Esophagus muscularis mucosa (tissue), 3 donors: ENCODE data around the gene PRKCE.
A peak's percentile ranks its signal among the peaks of the same experiment; 100 is the strongest.

Experiments used
- POLR2A ChIP-seq: fragments of 450-650 bp; IDR thresholded peaks from one replicate; pipeline ENCODE4 v1.6.1; 2017; ENCODE audit warnings: antibody characterized with exemption, moderate library complexity, mild to moderate bottlenecking, low read depth
- TF ChIP-seq, protein P1 (sequence below), 3 experiments: fragments of 200-600 bp in 2 of 3; fragments of 450-650 bp in 1 of 3; sonication (generic) in 2 of 3; IDR thresholded peaks; one replicate each; pipeline ENCODE4 v1.5.1; 2017 to 2019; ENCODE audit warnings: antibody characterized with exemption in 3 of 3, mild to moderate bottlenecking in 2 of 3, moderate library complexity in 1 of 3

DNA sequence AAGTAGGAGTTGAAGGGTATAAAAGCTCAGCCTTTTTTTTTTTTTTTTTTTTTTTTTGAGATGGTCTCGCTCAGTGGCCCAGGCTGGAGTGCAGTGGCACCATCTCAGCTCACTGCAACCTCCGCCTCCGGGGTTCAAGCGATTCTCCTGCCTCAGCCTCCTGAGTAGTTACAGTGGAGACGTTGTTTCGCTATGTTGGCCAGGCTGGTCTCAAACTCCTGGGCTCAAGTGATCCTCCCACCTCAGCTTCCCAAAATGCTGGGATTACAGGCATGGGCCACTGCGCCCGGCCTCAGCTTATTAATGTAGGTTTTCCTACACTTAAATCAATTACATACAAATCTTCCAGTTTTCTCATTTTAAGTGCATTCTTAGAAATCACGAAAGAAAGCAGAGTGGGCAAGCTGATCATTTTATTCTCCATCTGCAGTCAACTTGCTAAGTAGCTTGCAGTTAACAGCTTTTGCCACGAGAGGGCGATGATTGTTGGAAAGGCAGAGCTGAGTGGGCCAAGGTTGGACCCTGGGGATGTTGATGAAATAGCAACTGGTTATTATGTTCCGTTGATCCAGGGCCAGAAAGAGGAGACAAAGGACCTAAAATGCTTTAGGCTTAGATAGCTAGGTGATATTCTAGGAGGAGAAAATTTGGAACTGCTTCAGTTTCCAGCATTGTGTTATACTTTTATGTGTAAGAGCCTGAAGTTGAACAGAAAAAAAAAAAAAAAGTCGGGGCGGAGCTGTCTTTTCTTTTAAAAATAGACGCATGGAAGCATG lies 411.4 kb downstream of the PRKCE start:
- TF ChIP-seq POLR2A, result no peak
- TF ChIP-seq, protein P1, sequence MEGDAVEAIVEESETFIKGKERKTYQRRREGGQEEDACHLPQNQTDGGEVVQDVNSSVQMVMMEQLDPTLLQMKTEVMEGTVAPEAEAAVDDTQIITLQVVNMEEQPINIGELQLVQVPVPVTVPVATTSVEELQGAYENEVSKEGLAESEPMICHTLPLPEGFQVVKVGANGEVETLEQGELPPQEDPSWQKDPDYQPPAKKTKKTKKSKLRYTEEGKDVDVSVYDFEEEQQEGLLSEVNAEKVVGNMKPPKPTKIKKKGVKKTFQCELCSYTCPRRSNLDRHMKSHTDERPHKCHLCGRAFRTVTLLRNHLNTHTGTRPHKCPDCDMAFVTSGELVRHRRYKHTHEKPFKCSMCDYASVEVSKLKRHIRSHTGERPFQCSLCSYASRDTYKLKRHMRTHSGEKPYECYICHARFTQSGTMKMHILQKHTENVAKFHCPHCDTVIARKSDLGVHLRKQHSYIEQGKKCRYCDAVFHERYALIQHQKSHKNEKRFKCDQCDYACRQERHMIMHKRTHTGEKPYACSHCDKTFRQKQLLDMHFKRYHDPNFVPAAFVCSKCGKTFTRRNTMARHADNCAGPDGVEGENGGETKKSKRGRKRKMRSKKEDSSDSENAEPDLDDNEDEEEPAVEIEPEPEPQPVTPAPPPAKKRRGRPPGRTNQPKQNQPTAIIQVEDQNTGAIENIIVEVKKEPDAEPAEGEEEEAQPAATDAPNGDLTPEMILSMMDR (IDR thresholded peaks at IDR 0.05), result peak; percentile 86 to 88 (median 88)
